ENCODE results near the gene HERC4. TPM values are rescaled to one million over a fixed set of nuclear protein-coding genes. Genes with fewer than 3 reads are reported as not detected.

The HERC4 gene
- total and polyA plus RNA-seq, 9 of the 15 experiments (the other 6 are each of a cell fraction or from before 2014, with no cell fraction given) = 12.5 to 33.5 (median 22.8) TPM

DNA sequence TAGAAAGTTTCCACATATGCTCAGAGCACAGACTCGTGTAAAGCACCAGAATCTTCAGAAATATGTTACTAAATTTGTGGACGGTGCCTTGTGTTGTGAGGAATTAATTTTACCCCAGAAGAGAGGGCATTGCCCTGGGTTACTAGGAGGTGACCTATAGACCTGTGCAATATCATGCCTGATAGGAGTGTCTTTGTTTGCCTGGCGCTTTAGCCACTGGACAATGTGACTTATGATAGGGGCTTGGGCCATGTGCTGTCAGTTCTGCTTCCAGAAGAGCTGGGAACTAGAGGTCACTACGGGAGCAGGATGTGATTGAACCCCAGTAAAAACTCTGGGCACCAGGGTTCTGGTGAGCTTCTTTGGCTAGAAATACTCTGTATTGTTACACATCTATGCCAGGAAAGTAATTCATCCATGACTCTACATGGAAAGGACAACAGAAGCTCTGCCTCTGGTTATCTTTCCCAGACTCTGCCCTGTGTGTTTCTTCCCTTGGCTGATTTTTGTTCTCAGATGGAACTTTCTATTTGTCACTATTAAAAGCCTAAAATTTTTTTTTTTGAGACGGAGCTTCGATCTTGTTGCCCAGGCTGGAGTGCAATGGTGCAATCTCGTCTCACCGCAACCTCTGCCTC lies 115.1 kb downstream of the HERC4 start:
- H3K9ac ChIP-seq (ENCODE audit: insufficient read depth in 1 of 2, low read depth in 2 of 2, low read length in 2 of 2) = no peak overlapping the region
- H3K4me2 ChIP-seq (ENCODE audit: insufficient read depth, low read length) = no peak overlapping the region
- intact Hi-C loops (cut with micrococcal nuclease) (no loop called here), in situ Hi-C loops (cut with MboI) (no loop called here)
- no peaks in the 10 kb centered on the region for H3K9me1 ChIP-seq (ENCODE audit: control insufficient read depth, insufficient read depth, low read length)
- H3K79me2 ChIP-seq (ENCODE audit: control insufficient read depth, insufficient read depth, low read length) = no peaks in the 10 kb centered on the region
- no peak overlapping the region for H3K4me3 ChIP-seq
- TF ChIP-seq ZNF778 (CRISPR knock-in tag; IDR thresholded peaks at IDR 0.05) = no peak
- ATAC-seq = peak; percentile 67
- CTCF ChIA-PET (ENCODE audit: low intra/inter-chr PET ratio) = no interaction called here
- POLR2A ChIA-PET = interaction anchor here (0.5 to 1.4 kb wide), 2 partner anchors 17 to 41 kb away, joined by 3 read pairs; no protein-coding TSS in a partner anchor
- no peak overlapping the region for H2AFZ ChIP-seq (ENCODE audit: low read depth, low read length)
- WGBS (ENCODE audit: insufficient coverage, low coverage, missing lambda C conversion rate) = 75% methylated on average over 8 of the region's 8 CpGs
- no peaks in the 10 kb centered on the region for H3K9me3 ChIP-seq (replicated peaks; ENCODE audit: control insufficient read depth, insufficient read depth, low read depth, low read length)
- H3K36me3 ChIP-seq (ENCODE audit: control insufficient read depth, insufficient read depth, low read length) = no peaks in the 10 kb centered on the region
- no TSS peak for BruUV-seq (replicated peaks)
- no peaks in the 10 kb centered on the region for H3K27me3 ChIP-seq (ENCODE audit: control insufficient read depth in 2 of 2, insufficient read depth in 2 of 2, low read length in 2 of 2)
- no peaks in the 10 kb centered on the region for H3K4me1 ChIP-seq (replicated peaks in 1 of 2; ENCODE audit: control insufficient read depth in 2 of 2, insufficient read depth in 2 of 2, low read length in 2 of 2)
- no peak for FAIRE-seq
- no peaks in the 10 kb centered on the region for H4K20me1 ChIP-seq (replicated peaks; ENCODE audit: control insufficient read depth, insufficient read depth, low read length)
- no peak overlapping the region for H3K27ac ChIP-seq (ENCODE audit: extremely low read depth, low read depth, low read length)
- no peak for DNase-seq (ENCODE audit: extremely low read depth in 1 of 4, low spot score in 3 of 4)

GRCh38 chr10:67955614-67956013 lies 119.5 kb downstream of the HERC4 start:
- Histone ChIP-seq H3K79me2 (ENCODE audit: control insufficient read depth, insufficient read depth, low read length) (no peaks in the 10 kb centered on the region), H4K20me1 (replicated peaks; ENCODE audit: control insufficient read depth, insufficient read depth, low read length) (no peaks in the 10 kb centered on the region), H3K4me3 (no peak overlapping the region), H3K9me1 (ENCODE audit: control insufficient read depth, insufficient read depth, low read length) (no peaks in the 10 kb centered on the region), H3K27me3 (ENCODE audit: control insufficient read depth in 2 of 2, insufficient read depth in 2 of 2, low read length in 2 of 2) (no peaks in the 10 kb centered on the region), H3K4me1 (replicated peaks in 1 of 2; ENCODE audit: control insufficient read depth in 2 of 2, insufficient read depth in 2 of 2, low read length in 2 of 2) (no peaks in the 10 kb centered on the region), H2AFZ (ENCODE audit: low read depth, low read length) (no peak overlapping the region), H3K27ac (ENCODE audit: extremely low read depth, low read depth, low read length) (no peak overlapping the region), H3K9me3 (replicated peaks; ENCODE audit: control insufficient read depth, insufficient read depth, low read depth, low read length) (no peaks in the 10 kb centered on the region), H3K4me2 (ENCODE audit: insufficient read depth, low read length) (no peak overlapping the region), H3K9ac (ENCODE audit: insufficient read depth in 1 of 2, low read depth in 2 of 2, low read length in 2 of 2) (no peak overlapping the region), H3K36me3 (ENCODE audit: control insufficient read depth, insufficient read depth, low read length) (peaks cover 12% of the 10 kb centered on the region; the same call in 2 of the 3 replicates)
- DNase-seq (ENCODE audit: extremely low read depth in 1 of 4, low spot score in 3 of 4) = no peak
- TF ChIP-seq NCOA2 (IDR thresholded peaks at IDR 0.05; ENCODE audit: partially characterized antibody in 2 of 2) = no peak
- TF ChIP-seq, protein P1, sequence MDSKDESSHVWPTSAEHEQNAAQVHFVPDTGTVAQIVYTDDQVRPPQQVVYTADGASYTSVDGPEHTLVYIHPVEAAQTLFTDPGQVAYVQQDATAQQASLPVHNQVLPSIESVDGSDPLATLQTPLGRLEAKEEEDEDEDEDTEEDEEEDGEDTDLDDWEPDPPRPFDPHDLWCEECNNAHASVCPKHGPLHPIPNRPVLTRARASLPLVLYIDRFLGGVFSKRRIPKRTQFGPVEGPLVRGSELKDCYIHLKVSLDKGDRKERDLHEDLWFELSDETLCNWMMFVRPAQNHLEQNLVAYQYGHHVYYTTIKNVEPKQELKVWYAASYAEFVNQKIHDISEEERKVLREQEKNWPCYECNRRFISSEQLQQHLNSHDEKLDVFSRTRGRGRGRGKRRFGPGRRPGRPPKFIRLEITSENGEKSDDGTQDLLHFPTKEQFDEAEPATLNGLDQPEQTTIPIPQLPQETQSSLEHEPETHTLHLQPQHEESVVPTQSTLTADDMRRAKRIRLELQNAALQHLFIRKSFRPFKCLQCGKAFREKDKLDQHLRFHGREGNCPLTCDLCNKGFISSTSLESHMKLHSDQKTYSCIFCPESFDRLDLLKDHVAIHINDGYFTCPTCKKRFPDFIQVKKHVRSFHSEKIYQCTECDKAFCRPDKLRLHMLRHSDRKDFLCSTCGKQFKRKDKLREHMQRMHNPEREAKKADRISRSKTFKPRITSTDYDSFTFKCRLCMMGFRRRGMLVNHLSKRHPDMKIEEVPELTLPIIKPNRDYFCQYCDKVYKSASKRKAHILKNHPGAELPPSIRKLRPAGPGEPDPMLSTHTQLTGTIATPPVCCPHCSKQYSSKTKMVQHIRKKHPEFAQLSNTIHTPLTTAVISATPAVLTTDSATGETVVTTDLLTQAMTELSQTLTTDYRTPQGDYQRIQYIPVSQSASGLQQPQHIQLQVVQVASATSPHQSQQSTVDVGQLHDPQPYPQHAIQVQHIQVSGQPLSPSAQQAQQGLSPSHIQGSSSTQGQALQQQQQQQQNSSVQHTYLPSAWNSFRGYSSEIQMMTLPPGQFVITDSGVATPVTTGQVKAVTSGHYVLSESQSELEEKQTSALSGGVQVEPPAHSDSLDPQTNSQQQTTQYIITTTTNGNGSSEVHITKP (IDR thresholded peaks at IDR 0.05; ENCODE audit: partially characterized antibody) = peak; percentile 98
- no peak for TF ChIP-seq MLLT1 (IDR thresholded peaks at IDR 0.05)
- TF ChIP-seq FOXK2 (conservative IDR thresholded peaks at IDR 0.05 in 1 of 2, IDR thresholded peaks at IDR 0.05 in 1 of 2; ENCODE audit: low read depth in 2 of 2) = peak in 1 of 2 experiments; percentile 60; a peak in 1 of 4 replicates
- no peak for TF ChIP-seq HNRNPLL (IDR thresholded peaks at IDR 0.05; ENCODE audit: low read depth, low read length, poor library complexity, severe bottlenecking)
- peak; percentile 75 for TF ChIP-seq ATF7 (IDR thresholded peaks at IDR 0.05)
- no peak for ATAC-seq
- in situ Hi-C loops (cut with MboI) (no loop called here), intact Hi-C loops (cut with micrococcal nuclease) (no loop called here)
- no peak for FAIRE-seq
- 91% methylated on average over 6 of the region's 6 CpGs for WGBS (ENCODE audit: insufficient coverage, low coverage, missing lambda C conversion rate)
- ChIA-PET CTCF (ENCODE audit: low intra/inter-chr PET ratio) (no interaction called here), POLR2A (no interaction called here)
- no TSS peak for BruUV-seq (replicated peaks)
